K562 (cell line): ENCODE results near the gene CHRNB1.

Experiments
- BRCA1 ChIP-seq, 2 experiments: fragments of 450-650 bp in 1 of 2; sonication (generic) in 1 of 2; formaldehyde crosslinking in 1 of 2; IDR thresholded peaks; 2 replicates each; pipeline versions ENCODE4 v1.5.0 to v1.6.1; 2017 to 2020; ENCODE audit warnings: mild to moderate bottlenecking in 1 of 2, missing genetic modification reagents in 1 of 2
- CHCHD3 ChIP-seq: fragments of 250-450 bp; sonication (Bioruptor Pico); IDR thresholded peaks from 2 replicates; pipeline ENCODE4 v2.1.2; 2022; ENCODE audit warnings: mild to moderate bottlenecking
- ERF ChIP-seq: fragments of 450-650 bp; formaldehyde crosslinking; IDR thresholded peaks from 2 replicates; pipeline ENCODE4 v1.4.0; 2020; ENCODE audit warnings: mild to moderate bottlenecking, mixed read lengths
- MTA3 ChIP-seq: fragments of 450-650 bp; formaldehyde crosslinking; IDR thresholded peaks from 2 replicates; pipeline ENCODE4 v1.6.1; 2017; ENCODE audit warnings: mild to moderate bottlenecking, borderline replicate concordance
- TEAD2 ChIP-seq: fragments of 450-650 bp; IDR thresholded peaks from 2 replicates; pipeline ENCODE4 v1.6.1; 2016; ENCODE audit warnings: missing genetic modification characterization, control low read depth, missing compliant biosample characterization
- ZNF3 ChIP-seq: fragments of 250-450 bp; sonication (Bioruptor Pico); IDR thresholded peaks from 2 replicates; pipeline ENCODE4 v1.5.0; 2021; ENCODE audit warnings: mild to moderate bottlenecking, moderate library complexity
- TF ChIP-seq, protein P1 (sequence below), 2 experiments: fragments of 450-650 bp in 1 of 2; sonication (generic) in 1 of 2; formaldehyde crosslinking in 1 of 2; IDR thresholded peaks in 1 of 2; conservative IDR thresholded peaks in 1 of 2; 2 replicates each; pipeline versions ENCODE4 v1.6.1 to v1.8.1; 2016 to 2023; ENCODE audit warnings: mild to moderate bottlenecking in 2 of 2, moderate library complexity in 2 of 2, inconsistent platforms in 1 of 2, missing genetic modification reagents in 1 of 2
- TF ChIP-seq, protein P2 (sequence below), 3 experiments: IDR thresholded peaks in 2 of 3; conservative IDR thresholded peaks in 1 of 3; 2 replicates each; pipeline ENCODE4 v1.5.1; 2011 to 2012; ENCODE audit warnings: low read length in 3 of 3, mild to moderate bottlenecking in 3 of 3, control low read depth in 2 of 3, improper control_type of control experiment in 1 of 3, inconsistent platforms in 1 of 3, low read depth in 1 of 3, mixed read lengths in 1 of 3, moderate library complexity in 1 of 3; ENCODE audit not compliant: insufficient read depth in 2 of 3
- TF ChIP-seq, protein P3 (sequence below): fragments of 450-650 bp; IDR thresholded peaks from 2 replicates; pipeline ENCODE4 v1.7.1; 2018; ENCODE audit warnings: mild to moderate bottlenecking, low read depth; ENCODE audit not compliant: partially characterized antibody

DNA sequence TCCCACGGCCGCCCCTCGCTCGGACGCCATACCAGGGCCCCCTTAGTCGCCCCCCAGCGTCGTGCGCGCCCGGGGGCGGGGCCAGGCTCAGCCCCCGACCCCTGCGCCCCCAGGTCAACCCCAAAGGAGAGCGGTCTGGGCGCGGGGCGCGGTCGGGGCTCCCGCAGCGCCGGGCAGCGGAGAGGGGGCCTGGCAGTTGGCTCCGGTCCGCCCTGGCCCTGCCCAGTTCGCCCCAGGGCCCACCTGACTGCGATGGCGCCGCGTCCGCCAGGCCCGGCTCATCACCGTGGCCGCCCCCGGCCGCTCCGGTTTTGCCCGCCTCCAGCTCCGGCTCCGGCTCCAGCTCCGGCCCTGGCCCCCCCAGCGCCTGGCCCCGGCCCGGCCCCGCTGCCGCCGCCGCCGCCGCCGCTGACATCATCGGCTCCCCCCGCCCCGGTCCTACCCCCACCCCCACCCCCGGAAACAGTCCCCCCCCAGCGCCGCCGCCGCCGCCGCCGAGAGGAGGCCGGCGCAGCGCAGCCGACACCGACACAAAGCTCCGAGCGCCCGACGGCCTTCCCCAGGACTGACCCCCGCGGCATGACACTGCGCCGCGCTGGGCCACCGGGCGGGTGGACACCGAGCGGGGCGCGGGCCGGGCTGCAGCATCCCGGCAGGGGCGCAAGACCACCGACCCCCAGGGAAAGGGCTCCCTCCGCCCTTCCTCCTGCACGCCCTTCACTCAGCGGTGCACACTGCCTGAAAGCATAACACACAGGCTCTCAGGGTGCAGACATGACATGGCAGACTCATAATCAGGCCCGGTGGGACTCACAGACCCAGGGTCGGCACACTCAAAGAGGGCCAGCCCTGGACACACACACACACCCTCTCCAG lies 34.6 kb downstream of the CHRNB1 start, which contains the start of gene ZBTB4:
- TF ChIP-seq, protein P1, sequence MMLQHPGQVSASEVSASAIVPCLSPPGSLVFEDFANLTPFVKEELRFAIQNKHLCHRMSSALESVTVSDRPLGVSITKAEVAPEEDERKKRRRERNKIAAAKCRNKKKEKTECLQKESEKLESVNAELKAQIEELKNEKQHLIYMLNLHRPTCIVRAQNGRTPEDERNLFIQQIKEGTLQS (IDR thresholded peaks at IDR 0.05), result no peak
- TF ChIP-seq, protein P1 (CRISPR knock-in tag; conservative IDR thresholded peaks at IDR 0.05), result no peak
- TF ChIP-seq ERF (CRISPR knock-in tag) (no peak), CHCHD3 (CRISPR knock-in tag) (no peak), BRCA1 (IDR thresholded peaks at IDR 0.05) (no peak), BRCA1 (CRISPR knock-in tag; IDR thresholded peaks at IDR 0.05) (no peak), ZNF3 (CRISPR knock-in tag) (no peak), MTA3 (no peak), TEAD2 (no peak)
- TF ChIP-seq, protein P2, sequence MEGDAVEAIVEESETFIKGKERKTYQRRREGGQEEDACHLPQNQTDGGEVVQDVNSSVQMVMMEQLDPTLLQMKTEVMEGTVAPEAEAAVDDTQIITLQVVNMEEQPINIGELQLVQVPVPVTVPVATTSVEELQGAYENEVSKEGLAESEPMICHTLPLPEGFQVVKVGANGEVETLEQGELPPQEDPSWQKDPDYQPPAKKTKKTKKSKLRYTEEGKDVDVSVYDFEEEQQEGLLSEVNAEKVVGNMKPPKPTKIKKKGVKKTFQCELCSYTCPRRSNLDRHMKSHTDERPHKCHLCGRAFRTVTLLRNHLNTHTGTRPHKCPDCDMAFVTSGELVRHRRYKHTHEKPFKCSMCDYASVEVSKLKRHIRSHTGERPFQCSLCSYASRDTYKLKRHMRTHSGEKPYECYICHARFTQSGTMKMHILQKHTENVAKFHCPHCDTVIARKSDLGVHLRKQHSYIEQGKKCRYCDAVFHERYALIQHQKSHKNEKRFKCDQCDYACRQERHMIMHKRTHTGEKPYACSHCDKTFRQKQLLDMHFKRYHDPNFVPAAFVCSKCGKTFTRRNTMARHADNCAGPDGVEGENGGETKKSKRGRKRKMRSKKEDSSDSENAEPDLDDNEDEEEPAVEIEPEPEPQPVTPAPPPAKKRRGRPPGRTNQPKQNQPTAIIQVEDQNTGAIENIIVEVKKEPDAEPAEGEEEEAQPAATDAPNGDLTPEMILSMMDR (IDR thresholded peaks at IDR 0.05 in 2 of 3, conservative IDR thresholded peaks at IDR 0.05 in 1 of 3; ENCODE audit: insufficient read depth in 2 of 3, low read depth in 1 of 3, low read length in 3 of 3), result no peak
- TF ChIP-seq, protein P3, sequence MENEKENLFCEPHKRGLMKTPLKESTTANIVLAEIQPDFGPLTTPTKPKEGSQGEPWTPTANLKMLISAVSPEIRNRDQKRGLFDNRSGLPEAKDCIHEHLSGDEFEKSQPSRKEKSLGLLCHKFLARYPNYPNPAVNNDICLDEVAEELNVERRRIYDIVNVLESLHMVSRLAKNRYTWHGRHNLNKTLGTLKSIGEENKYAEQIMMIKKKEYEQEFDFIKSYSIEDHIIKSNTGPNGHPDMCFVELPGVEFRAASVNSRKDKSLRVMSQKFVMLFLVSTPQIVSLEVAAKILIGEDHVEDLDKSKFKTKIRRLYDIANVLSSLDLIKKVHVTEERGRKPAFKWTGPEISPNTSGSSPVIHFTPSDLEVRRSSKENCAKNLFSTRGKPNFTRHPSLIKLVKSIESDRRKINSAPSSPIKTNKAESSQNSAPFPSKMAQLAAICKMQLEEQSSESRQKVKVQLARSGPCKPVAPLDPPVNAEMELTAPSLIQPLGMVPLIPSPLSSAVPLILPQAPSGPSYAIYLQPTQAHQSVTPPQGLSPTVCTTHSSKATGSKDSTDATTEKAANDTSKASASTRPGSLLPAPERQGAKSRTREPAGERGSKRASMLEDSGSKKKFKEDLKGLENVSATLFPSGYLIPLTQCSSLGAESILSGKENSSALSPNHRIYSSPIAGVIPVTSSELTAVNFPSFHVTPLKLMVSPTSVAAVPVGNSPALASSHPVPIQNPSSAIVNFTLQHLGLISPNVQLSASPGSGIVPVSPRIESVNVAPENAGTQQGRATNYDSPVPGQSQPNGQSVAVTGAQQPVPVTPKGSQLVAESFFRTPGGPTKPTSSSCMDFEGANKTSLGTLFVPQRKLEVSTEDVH, result no peak
